ENCODE data around the gene FZD7. TPM values are rescaled to one million over a fixed set of nuclear protein-coding genes. Genes with fewer than 3 reads are reported as not detected.
A peak's percentile ranks its signal among the peaks of the same experiment; 100 is the strongest.

FZD7 gene
- total RNA-seq, 1 donor from 2014 or later: 15.5 TPM

DNA sequence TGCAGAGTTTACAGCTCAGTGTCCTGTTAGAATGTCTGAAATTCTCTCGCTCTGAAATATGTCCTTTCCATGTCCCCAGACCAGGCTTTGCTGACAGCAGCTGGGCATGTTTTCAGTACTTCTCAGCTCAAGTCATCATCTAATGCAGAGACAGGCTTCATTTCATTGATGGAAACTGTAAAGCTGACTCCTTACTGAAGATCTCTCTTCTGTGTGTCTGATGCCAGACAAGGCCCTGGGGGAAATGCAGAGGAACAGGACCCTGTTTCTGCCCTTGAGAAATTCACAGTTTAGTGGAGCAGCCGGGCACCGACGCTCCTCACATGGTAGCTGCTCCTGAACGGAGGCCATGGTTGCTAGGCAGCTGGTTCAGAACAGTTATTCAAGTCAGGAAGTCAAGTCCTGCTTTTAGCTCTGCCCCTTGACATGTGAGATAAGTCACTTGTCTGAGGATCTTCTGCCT is 24.6 kb upstream of the FZD7 start:
- FAIRE-seq: no peak
- no peak for DNase-seq (ENCODE audit: low spot score in 2 of 2)

DNA sequence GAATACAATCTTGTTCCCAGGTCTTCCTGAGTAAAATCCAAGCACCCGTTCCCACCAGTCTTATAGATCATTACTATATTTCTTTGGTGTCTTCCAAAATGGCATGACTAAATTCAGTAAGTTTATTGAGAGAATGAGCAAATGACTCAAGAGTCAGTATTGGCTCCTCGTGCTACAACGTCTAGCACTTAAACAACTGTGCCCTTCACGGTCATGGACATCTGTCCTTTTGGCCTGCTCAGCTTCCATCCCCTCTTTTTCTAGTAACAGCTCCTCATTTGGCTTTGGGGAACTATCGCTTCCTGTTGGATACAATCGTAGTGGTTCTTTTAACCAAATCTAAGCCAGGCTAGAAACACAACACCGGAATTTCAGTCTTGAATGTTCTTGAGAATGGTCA is 24.1 kb upstream of the FZD7 start:
- FAIRE-seq (no peak), DNase-seq (ENCODE audit: low spot score in 2 of 2) (no peak)

DNA sequence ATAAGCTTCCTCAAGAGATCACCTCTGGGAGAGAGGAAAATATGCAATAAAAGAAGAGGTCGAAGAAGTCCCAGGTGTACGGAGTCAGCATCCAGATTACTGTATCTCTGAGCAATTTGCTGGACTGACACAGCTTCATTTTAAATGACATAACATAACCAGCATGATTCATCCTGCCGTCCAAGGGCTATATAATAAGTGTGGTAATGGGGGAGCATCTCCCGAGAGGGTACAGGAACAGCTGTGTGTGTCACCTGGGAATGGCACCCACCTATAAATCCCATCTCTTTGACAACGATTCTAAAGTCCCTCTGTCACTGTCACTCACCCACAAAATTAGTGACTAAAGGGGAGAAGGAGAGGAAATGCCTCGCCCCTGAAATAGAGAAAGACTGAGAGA is 19.3 kb upstream of the FZD7 start:
- DNase-seq (ENCODE audit: low spot score in 2 of 2) (no peak), FAIRE-seq (no peak)

DNA sequence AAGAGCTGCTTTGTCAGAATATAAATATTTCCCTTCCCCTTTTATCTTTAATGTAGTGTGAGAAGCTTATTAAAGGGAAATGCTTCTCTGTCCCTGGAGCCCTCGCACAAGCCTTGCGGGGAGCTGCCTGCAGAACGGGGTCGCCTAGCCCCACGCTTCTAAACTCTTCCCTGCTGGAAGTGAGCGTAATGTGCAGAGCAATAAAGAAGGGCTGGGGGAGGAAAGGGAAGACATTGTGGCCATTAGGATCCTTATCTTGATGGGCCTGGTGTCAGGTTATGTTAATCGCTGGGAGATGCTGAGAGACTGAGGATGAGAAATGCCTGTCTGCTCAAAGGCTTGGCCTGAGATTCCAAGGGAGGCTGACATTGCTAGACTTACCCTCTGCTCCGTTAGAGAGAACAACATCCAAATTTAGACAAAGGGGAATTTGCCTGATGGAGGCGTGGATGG is 18.9 kb upstream of the FZD7 start:
- DNase-seq (ENCODE audit: low spot score in 2 of 2) (no peak), FAIRE-seq (no peak)

DNA sequence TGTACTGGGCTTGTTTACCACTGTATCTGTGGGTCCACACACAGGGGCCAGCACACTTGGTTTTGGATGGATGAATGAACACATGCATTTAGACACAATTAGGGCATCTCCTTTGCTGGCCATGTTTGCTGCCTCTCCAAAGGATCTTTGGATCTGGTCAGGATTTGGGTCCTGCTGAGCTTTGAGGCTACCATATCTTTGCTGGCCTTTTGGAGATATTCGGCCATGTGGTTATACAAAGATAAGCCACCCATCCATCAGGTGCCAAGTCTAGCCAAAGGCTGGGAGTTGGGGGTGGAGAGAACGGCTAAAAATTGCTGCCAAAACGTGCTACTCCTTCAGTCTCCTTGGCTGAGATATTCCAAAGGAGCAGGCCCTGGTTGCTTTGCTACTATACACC is 18.2 kb upstream of the FZD7 start:
- DNase-seq (ENCODE audit: low spot score in 2 of 2) (no peak), FAIRE-seq (no peak)

DNA sequence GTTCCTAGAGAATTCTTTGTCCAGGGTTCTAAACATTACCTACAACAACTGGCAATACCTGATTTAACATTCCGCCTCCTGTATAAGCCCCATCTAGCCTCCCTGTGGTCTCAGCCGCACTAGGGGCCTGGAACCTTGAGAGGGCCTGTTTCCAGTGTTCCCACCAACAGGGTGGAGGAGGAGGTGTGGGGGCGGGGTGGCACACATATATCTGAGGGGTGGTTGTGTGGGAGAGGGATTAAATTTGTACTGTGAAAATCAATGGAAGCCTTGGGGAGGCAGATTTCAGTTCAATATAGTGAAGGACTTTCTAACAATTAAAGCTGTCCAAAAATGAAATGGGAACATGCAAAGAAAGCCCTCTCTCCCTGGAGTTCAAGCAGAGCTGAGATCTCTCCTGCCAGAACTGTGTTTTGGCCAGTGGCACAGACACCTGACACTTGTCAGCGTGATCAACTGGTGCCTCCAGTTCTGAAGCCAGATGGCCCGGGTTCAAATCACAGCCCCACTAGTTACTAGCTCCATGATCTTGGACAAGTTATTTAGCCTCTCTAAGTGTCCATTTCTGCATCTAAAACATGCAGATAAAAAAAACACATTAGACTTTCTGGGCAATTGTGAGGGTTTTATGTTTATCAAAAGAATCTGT is 17.0 kb upstream of the FZD7 start:
- FAIRE-seq: no peak
- DNase-seq (ENCODE audit: low spot score in 2 of 2): no peak

DNA sequence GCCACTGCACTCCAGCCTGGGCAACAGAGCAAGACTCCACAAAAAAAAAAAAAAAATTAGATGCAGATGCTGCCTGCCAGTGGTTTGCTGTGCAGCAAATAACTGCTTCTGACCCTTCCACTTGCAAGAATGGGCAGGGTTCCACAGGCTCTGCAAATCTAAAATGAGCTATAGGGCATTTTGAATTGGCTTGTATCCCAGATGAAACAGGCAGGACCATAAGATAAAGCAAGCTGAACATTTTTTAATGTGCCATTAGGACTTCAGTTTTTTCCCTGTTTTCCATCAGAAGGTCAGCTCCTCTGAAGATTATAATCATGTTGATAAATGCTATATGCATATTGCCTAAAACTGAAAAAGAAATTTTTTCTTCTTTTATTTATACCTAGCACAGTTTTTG is 15.7 kb upstream of the FZD7 start:
- FAIRE-seq (no peak), DNase-seq (ENCODE audit: low spot score in 2 of 2) (no peak)

DNA sequence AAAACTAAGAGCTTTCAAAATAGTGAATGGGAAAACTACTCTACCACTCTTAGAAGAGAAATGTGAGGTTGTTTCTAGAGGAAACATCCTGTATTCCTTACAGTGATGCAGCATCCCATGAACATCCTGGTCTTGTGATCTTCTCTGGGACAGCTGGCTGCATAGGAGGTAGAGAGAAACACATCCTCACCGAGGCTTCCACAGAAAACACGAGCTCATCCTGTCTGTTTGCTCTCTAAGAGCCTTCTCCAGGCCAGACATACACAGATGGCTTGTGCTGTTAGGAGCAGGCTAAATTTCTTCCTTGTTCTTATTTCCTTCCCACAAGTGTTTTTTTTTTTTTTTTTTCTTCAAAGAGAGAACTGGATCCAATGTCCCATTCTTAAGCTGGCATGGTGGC is 14.7 kb upstream of the FZD7 start:
- DNase-seq (ENCODE audit: low spot score in 2 of 2): no peak
- FAIRE-seq: no peak

DNA sequence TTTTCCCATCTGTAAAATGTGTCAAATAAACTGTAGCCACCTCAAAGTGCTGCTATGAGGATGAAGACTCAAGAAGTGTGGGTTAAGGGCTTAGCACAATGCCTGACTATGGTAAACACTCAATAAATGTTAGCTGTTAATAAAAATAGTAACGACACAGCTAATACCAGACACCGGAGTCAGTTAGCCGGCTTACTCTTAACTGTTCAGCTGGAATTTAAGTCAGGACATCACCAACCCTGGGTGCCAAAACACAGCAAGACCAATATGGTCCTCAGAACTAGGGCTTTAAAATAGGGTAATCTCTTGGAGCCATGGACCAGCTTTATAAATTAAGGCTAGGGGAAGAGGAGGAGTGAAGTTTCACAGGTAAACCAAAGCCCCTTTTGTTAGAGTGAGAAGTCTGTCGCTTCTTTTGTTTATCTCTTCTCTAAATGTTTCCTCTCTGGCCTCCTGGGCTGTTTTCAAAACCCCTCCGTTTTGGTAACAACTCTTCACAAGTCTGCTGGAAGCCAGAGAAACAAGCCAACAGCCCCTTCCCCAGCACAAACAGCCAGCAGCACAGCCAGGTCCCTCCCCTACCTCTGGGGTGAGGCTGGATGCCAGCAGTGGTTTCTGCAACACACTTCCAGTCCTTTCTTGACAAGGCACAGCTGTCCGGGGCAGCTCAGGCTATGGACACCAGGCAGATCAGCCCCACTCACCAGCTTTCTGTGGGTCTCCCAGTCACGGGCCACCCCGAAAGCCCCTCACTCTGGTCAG is 13.8 kb upstream of the FZD7 start:
- no peak for DNase-seq (ENCODE audit: low spot score in 2 of 2)
- FAIRE-seq: no peak

DNA sequence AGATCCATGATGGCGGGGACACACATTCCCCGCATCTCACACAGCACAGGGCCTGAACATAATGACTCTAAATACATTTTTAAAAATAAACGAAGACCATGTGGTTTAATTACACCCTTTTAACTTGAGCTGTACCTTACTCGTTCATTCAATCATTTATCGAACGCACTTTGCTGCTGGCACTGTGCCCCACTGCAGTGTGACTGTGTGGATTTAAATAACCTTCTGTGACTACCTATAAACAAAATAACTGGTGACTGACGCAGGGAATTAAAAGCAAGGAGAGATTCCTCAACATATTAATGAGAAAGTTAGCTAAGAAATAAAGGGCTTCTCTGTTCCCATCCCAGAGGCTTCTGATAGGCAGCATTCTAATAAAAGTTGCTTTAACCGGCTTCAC is 10.9 kb upstream of the FZD7 start:
- no peak for DNase-seq (ENCODE audit: low spot score in 2 of 2)
- FAIRE-seq: no peak

DNA sequence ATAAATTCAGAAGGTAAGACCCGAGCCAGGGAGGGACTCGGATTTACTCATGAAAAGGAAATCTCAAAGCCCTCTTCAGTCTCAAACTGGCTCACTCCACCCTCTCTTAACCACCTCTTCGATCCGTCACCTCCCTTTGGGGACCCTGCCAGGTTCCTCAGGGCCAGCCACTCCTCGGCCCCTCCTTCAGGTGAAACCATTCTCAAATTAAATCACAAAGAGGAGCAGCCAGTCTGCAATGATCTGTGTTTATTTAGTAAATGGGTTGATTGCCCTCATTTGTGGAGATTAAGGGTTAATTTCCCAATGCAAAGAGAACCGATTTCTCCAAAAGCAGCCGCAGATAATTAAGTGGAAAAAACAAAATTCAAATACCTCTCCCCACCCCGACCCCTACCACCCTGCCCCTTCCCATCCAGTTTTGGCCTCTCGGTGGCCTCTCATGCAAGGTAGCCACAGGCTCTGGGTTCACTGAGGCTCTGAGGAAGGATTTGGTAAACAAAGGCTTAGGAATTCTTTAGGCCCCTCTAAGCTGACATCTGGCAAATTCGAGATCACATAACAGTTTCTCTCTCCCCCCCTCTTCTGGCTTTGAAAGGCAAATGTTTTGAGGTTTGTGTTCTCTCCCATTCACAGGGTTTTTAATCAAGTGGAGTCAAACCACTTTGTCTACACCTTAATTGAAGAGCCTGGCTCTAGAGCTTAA is 10.3 kb upstream of the FZD7 start:
- DNase-seq (ENCODE audit: low spot score in 2 of 2) (no peak), FAIRE-seq (no peak)

DNA sequence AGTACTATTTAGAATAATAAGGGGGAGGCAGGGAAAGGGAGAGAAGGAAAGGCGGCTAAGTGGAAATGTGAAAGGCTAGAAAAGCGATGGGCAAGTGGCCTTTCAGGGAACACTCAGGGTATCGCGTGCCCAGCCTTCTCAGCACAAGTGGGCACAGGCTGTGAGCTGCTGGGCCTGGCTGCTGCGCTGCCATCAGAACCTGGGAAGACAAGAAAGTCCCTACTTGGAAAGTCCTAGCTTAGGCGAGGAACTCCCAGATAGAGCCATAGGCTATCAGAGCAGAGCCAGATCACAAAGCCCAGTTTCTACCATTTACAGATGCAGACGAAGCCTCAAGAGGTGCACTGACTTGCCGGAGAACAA is 9.8 kb upstream of the FZD7 start:
- FAIRE-seq: no peak
- no peak for DNase-seq (ENCODE audit: low spot score in 2 of 2)

DNA sequence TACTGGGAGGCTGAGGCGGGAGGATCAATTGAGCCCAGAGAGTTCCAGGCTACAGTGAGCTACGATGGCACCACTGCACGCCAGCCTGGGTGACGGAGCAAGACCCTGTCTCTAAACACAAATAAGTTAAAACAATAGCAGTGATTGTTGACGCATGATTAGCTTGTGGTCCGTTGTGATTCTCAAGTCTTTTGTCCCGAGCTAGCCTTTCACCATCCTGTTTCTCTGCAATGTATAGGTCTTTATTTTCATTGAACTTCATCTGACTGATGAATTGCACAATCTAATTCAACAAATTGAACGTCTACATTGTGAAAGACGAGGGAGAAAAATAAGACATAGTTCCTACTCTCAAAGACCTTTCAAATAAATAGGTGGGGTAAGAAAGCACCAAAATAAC is 8.8 kb upstream of the FZD7 start:
- FAIRE-seq (no peak), DNase-seq (ENCODE audit: low spot score in 2 of 2) (no peak)

DNA sequence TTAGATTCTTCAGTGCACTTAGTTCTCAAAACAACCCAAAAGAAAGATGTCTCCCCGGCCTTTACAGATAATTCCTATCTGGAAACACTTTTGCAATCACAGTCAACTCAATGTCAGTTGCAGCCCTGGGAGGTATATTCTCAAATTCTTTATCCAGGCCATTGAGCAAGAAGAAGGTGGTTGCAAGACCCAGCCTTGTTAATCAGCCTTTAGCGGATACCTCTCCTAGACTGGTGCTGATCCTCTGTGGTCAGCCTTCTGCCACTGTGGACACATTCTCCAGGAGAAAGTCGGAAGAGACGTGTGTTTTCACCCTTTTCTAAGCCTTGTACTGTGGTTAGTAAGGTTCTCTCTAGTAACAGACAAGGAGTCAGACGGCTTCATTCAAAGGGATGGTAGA is 7.8 kb upstream of the FZD7 start:
- FAIRE-seq (no peak), DNase-seq (ENCODE audit: low spot score in 2 of 2) (no peak)

DNA sequence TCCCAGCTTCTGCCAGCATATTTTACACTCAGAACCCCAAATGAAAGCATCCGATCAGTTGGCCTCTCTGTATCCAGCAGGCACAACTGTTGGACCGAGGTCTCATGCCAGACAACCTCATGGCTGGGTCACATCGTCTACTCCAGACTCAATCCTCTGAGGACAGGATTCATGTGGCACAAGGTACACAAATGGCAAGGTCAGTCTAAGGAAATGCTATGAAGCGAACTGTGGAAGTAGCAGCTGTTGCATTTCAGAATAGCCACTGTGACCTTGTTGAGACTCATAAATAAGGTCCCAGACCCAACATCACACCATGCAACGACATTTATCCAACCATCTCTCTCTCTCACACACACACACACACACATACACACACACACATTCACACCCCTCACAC is 7.1 kb upstream of the FZD7 start:
- DNase-seq (ENCODE audit: low spot score in 2 of 2) (no peak), FAIRE-seq (no peak)

DNA sequence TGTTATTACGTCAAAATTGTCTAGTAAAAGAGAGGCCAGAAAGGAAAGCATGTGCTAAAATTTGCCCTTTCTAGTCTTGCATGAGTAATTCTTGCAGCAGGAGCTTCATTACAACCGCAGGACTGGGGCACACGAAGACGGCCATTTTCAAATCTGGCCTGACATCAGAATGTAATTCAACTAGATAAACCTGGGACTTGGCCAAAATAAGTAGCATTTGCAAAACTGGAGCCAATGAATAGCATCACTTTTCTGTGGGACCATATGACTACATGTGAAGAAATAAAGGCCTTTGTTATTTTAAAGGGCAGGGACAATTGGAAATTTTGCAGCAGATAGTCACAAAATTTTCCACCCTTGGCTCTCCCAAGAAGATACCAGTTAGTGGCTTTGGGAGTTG is 3.0 kb upstream of the FZD7 start:
- FAIRE-seq (no peak), DNase-seq (ENCODE audit: low spot score in 2 of 2) (no peak)

DNA sequence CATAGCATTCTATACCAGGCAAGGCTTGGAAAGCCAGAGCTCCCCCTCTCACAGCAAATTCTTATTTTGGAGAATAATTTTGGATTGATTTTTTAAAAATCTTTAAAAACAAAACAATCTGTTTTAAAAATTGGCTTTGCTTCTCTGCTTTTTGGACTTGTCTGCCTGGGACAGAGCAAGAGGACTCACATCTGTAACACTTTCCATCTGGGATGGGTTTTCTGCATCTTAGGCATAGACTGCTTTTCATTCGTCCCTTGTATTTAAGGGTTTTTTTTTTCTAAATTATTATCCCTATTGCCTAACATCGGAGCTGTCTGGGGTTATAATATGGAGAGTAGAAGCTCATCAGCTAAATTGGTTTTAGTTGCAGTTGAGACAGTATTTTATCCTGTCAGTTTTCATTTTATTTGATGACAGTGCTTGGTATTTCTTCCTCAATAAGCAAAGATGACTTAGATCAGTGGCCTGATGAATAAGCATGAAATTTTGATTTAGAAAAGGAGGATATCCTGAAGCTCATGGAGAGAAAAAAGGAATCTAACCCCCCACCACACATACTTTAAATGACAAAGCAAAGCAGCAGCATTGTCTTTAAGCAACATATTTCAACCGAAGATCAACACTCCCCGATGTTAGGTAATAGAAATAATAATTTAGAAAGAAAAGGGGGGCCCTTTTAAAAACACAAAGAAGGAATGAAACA is 2.3 kb upstream of the FZD7 start:
- DNase-seq (ENCODE audit: low spot score in 2 of 2): no peak
- FAIRE-seq: no peak

DNA sequence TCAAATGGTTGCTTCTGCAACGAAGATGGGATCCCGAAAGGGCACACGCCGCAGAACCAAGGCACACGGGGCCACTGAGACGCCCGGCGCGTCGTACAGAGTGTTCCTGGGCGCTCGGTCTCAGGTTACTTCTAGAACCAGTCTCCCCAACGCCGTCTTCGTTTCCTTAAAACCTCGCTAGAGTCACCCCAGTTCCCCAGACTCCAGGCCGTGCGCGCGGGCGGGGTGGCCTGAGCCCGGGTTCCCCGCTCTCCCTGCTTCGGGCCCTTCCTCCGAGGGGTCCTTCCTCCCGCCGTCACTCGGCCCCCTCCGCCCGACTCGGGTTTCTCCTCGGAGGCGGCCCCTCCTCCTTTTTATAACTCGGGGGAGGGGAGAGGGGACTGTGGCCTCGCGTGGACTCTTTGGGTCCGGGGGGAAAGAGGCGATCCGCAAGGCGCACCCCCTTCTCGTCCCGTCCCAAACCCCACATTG is 774 bp upstream of the FZD7 start:
- FAIRE-seq (no peak), DNase-seq (ENCODE audit: low spot score in 2 of 2) (peak; percentile 26 to 39)

DNA sequence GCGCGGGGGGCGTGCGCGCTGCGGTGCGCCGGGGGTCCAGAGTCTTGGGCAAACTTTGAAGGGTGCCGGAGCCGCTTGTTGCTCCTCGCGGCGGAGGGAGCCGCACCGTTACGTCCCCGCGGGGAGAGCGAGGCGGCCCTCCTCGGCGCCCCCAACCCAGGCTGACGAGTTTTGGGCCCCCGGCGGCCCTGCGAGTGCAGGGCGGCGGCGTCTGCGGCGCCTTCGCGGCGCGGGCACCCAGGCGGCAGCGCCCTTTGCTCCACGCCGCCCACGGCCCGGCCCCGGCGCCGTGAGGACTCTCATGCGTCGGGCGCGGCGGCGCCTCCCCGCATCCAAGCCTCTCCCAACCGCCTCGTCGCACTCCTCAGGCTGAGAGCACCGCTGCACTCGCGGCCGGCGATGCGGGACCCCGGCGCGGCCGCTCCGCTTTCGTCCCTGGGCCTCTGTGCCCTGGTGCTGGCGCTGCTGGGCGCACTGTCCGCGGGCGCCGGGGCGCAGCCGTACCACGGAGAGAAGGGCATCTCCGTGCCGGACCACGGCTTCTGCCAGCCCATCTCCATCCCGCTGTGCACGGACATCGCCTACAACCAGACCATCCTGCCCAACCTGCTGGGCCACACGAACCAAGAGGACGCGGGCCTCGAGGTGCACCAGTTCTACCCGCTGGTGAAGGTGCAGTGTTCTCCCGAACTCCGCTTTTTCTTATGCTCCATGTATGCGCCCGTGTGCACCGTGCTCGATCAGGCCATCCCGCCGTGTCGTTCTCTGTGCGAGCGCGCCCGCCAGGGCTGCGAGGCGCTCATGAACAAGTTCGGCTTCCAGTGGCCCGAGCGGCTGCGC is 814 bp downstream of the FZD7 start:
- no peak for FAIRE-seq
- peak; percentile 37 to 44 for DNase-seq (ENCODE audit: low spot score in 2 of 2)

Measured in frontal cortex (tissue), 4 donors.